GM23338 (cell line): ENCODE data around the gene HACD2. TPM values are rescaled to one million over a fixed set of nuclear protein-coding genes. Genes with fewer than 3 reads are reported as not detected.
A peak's percentile ranks its signal among the peaks of the same experiment; 100 is the strongest.

Experiments used
- ATAC-seq: fragments of 200-7000 bp; cut with Tn5 transposase; 3 replicates; pipeline ENCODE4 v1.9.1; 2020
- DNase-seq: peaks from one replicate; pipeline ENCODE4 v3.0.0-alpha.2; 2015; ENCODE audit warnings: low spot score
- H2AFZ ChIP-seq: fragments of 200-600 bp; sonication (generic); 2 replicates; pipeline ENCODE4 v1.8.0; 2016; ENCODE audit warnings: antibody characterized with exemption, mild to moderate bottlenecking, moderate library complexity
- H3F3A ChIP-seq: fragments of 200-600 bp; sonication (generic); replicated peaks from 2 replicates; pipeline ENCODE4 v1.8.0; 2017; ENCODE audit warnings: antibody characterized with exemption, mixed run types, low read depth
- H3K27ac ChIP-seq: fragments of 200-600 bp; sonication (generic); 2 replicates; pipeline ENCODE4 v1.6.1; 2016; ENCODE audit warnings: low read depth
- H3K27me3 ChIP-seq: fragments of 200-600 bp; sonication (generic); 2 replicates; pipeline ENCODE4 v1.8.0; 2016; ENCODE audit warnings: mild to moderate bottlenecking, mixed run types, moderate library complexity; ENCODE audit not compliant: insufficient read depth
- H3K36me3 ChIP-seq: fragments of 200-600 bp; sonication (generic); 2 replicates; pipeline ENCODE4 v1.8.0; 2016; ENCODE audit warnings: mild to moderate bottlenecking; ENCODE audit not compliant: insufficient read depth
- H3K4me1 ChIP-seq: fragments of 200-600 bp; sonication (generic); 2 replicates; pipeline ENCODE4 v1.8.0; 2016; ENCODE audit warnings: mild to moderate bottlenecking, moderate library complexity; ENCODE audit not compliant: insufficient read depth
- H3K4me2 ChIP-seq: fragments of 200-600 bp; sonication (generic); 2 replicates; pipeline ENCODE4 v1.7.1; 2017; ENCODE audit warnings: mixed run types
- H3K4me3 ChIP-seq: fragments of 200-600 bp; sonication (generic); 2 replicates; pipeline ENCODE4 v1.6.1; 2016; ENCODE audit warnings: mixed run types
- H3K79me2 ChIP-seq: fragments of 200-600 bp; sonication (generic); replicated peaks from 2 replicates; pipeline ENCODE4 v1.8.0; 2017; ENCODE audit warnings: mild to moderate bottlenecking; ENCODE audit not compliant: insufficient read depth
- H3K9me2 ChIP-seq: fragments of 200-600 bp; sonication (generic); 2 replicates; pipeline ENCODE4 v1.8.0; 2017; ENCODE audit not compliant: insufficient read depth
- H4K20me1 ChIP-seq: fragments of 200-600 bp; sonication (generic); replicated peaks from 2 replicates; pipeline ENCODE4 v1.8.0; 2017; ENCODE audit warnings: mild to moderate bottlenecking; ENCODE audit not compliant: insufficient read depth
- H3K27ac Mint-ChIP-seq: 2 replicates; pipeline ENCODE4 v1.8.0; 2020; ENCODE audit warnings: inconsistent platforms, mild to moderate bottlenecking, moderate library complexity, mixed read lengths
- H3K27me3 Mint-ChIP-seq: 3 replicates; pipeline ENCODE4 v1.8.0; 2022; ENCODE audit warnings: low read depth, mild to moderate bottlenecking, moderate library complexity, mixed read lengths, inconsistent platforms; ENCODE audit not compliant: insufficient read depth, poor library complexity
- H3K36me3 Mint-ChIP-seq: 3 replicates; pipeline ENCODE4 v1.8.0; 2021; ENCODE audit warnings: low read depth, mild to moderate bottlenecking, inconsistent platforms, moderate library complexity, mixed read lengths
- H3K4me1 Mint-ChIP-seq: 3 replicates; pipeline ENCODE4 v1.8.0; 2020; ENCODE audit warnings: mild to moderate bottlenecking, inconsistent platforms, mixed read lengths
- H3K4me3 Mint-ChIP-seq: 3 replicates; pipeline ENCODE4 v1.8.0; 2021; ENCODE audit warnings: moderate library complexity, mild to moderate bottlenecking, inconsistent platforms, mixed read lengths
- H3K9me3 Mint-ChIP-seq: 3 replicates; pipeline ENCODE4 v1.8.0; 2020; ENCODE audit warnings: moderate library complexity, mild to moderate bottlenecking, inconsistent platforms, mixed read lengths
- ZNF114 ChIP-seq: fragments of 250-450 bp; sonication (Bioruptor Pico); IDR thresholded peaks from 2 replicates; pipeline ENCODE4 v1.5.0; 2020; ENCODE audit warnings: mild to moderate bottlenecking, moderate library complexity
- polyA plus RNA-seq: library from polyadenylated mRNA; unstranded; fragments of >200 nt; fragmentation: Nextera tagmentation; extraction: Ambion mirVana; gene quantifications from 2 replicates; pipeline ENCODE4 v1.2.1, GENCODE V29; 2016
- total RNA-seq: library from RNA; depleted of rRNA; stranded (reverse); fragments of >200 nt; shearing (Covaris generic); gene quantifications from 2 replicates; pipeline ENCODE4 v1.2.3, GENCODE V29; 2014
- TF ChIP-seq, protein P1 (sequence below): fragments of 250-450 bp; sonication (Bioruptor Pico); IDR thresholded peaks from 2 replicates; pipeline ENCODE4 v1.5.0; 2020; ENCODE audit warnings: mild to moderate bottlenecking, moderate library complexity
- TF ChIP-seq, protein P2 (sequence below): IDR thresholded peaks from one replicate; pipeline ENCODE4 v1.6.1; 2018; ENCODE audit warnings: antibody characterized with exemption; ENCODE audit not compliant: unreplicated experiment
- TF ChIP-seq, protein P3 (sequence below), 2 experiments: fragments of 200-600 bp in 1 of 2; sonication (generic) in 1 of 2; conservative IDR thresholded peaks; 2 replicates each; pipeline versions ENCODE4 v1.5.1 to v1.6.1; 2016 to 2017; ENCODE audit warnings: antibody characterized with exemption in 2 of 2, low read depth in 2 of 2, mild to moderate bottlenecking in 2 of 2, moderate library complexity in 1 of 2

HACD2 gene
- total and polyA plus RNA-seq, 2 experiments from 2014 or later: 13.4 to 31.5 TPM

DNA sequence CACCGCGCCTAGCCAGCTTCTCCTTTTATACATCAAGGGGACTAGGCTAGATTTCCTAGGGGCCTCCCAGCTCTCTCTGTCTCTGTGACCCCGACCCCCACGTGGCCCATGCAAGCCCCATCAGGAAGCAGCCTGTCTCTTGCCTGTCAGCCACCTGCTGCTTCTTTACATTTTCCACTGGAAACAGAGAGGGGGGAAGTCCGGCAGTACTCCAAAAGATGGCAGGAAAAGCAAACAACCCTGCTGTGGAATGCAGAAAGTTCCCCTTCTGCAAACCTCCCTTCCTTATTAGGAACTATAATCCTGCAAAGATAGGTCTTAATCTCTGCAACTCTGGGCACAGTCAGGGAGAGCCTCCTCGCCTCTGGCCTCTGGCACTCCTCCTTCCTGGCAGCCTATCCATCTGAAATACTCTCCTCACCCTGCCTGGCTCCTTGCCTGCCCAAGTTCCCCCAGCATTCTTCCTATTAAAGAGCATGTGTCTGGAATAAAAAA is 47.4 kb upstream of the HACD2 start (continued):
- TF ChIP-seq, protein P1, sequence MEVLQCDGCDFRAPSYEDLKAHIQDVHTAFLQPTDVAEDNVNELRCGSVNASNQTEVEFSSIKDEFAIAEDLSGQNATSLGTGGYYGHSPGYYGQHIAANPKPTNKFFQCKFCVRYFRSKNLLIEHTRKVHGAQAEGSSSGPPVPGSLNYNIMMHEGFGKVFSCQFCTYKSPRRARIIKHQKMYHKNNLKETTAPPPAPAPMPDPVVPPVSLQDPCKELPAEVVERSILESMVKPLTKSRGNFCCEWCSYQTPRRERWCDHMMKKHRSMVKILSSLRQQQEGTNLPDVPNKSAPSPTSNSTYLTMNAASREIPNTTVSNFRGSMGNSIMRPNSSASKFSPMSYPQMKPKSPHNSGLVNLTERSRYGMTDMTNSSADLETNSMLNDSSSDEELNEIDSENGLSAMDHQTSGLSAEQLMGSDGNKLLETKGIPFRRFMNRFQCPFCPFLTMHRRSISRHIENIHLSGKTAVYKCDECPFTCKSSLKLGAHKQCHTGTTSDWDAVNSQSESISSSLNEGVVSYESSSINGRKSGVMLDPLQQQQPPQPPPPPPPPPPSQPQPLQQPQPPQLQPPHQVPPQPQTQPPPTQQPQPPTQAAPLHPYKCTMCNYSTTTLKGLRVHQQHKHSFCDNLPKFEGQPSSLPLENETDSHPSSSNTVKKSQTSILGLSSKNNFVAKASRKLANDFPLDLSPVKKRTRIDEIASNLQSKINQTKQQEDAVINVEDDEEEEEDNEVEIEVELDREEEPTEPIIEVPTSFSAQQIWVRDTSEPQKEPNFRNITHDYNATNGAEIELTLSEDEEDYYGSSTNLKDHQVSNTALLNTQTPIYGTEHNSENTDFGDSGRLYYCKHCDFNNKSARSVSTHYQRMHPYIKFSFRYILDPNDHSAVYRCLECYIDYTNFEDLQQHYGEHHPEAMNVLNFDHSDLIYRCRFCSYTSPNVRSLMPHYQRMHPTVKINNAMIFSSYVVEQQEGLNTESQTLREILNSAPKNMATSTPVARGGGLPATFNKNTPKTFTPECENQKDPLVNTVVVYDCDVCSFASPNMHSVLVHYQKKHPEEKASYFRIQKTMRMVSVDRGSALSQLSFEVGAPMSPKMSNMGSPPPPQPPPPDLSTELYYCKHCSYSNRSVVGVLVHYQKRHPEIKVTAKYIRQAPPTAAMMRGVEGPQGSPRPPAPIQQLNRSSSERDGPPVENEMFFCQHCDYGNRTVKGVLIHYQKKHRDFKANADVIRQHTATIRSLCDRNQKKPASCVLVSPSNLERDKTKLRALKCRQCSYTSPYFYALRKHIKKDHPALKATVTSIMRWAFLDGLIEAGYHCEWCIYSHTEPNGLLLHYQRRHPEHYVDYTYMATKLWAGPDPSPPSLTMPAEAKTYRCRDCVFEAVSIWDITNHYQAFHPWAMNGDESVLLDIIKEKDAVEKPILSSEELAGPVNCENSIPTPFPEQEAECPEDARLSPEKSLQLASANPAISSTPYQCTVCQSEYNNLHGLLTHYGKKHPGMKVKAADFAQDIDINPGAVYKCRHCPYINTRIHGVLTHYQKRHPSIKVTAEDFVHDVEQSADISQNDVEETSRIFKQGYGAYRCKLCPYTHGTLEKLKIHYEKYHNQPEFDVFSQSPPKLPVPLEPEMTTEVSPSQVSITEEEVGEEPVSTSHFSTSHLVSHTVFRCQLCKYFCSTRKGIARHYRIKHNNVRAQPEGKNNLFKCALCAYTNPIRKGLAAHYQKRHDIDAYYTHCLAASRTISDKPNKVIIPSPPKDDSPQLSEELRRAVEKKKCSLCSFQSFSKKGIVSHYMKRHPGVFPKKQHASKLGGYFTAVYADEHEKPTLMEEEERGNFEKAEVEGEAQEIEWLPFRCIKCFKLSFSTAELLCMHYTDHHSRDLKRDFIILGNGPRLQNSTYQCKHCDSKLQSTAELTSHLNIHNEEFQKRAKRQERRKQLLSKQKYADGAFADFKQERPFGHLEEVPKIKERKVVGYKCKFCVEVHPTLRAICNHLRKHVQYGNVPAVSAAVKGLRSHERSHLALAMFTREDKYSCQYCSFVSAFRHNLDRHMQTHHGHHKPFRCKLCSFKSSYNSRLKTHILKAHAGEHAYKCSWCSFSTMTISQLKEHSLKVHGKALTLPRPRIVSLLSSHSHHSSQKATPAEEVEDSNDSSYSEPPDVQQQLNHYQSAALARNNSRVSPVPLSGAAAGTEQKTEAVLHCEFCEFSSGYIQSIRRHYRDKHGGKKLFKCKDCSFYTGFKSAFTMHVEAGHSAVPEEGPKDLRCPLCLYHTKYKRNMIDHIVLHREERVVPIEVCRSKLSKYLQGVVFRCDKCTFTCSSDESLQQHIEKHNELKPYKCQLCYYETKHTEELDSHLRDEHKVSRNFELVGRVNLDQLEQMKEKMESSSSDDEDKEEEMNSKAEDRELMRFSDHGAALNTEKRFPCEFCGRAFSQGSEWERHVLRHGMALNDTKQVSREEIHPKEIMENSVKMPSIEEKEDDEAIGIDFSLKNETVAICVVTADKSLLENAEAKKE (CRISPR knock-in tag): no peak
- no peak for TF ChIP-seq ZNF114 (CRISPR knock-in tag)

DNA sequence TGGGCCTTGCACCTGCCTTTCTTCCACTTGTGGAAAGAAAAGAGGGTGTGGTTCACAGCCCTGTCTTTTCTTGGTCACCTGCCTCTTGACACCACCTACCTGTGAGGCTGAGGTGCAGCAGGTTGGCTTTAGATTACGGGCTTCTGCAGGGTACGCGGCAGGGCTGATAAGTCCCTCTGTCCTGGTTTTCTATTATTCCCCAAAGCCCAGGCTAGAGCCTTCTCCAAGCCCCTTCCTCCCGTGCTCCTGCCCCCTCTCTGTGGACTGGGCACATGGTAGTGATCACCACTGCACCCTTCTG is 44.8 kb upstream of the HACD2 start:
- TF ChIP-seq, protein P2, sequence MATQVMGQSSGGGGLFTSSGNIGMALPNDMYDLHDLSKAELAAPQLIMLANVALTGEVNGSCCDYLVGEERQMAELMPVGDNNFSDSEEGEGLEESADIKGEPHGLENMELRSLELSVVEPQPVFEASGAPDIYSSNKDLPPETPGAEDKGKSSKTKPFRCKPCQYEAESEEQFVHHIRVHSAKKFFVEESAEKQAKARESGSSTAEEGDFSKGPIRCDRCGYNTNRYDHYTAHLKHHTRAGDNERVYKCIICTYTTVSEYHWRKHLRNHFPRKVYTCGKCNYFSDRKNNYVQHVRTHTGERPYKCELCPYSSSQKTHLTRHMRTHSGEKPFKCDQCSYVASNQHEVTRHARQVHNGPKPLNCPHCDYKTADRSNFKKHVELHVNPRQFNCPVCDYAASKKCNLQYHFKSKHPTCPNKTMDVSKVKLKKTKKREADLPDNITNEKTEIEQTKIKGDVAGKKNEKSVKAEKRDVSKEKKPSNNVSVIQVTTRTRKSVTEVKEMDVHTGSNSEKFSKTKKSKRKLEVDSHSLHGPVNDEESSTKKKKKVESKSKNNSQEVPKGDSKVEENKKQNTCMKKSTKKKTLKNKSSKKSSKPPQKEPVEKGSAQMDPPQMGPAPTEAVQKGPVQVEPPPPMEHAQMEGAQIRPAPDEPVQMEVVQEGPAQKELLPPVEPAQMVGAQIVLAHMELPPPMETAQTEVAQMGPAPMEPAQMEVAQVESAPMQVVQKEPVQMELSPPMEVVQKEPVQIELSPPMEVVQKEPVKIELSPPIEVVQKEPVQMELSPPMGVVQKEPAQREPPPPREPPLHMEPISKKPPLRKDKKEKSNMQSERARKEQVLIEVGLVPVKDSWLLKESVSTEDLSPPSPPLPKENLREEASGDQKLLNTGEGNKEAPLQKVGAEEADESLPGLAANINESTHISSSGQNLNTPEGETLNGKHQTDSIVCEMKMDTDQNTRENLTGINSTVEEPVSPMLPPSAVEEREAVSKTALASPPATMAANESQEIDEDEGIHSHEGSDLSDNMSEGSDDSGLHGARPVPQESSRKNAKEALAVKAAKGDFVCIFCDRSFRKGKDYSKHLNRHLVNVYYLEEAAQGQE: no peak
- TF ChIP-seq, protein P3, sequence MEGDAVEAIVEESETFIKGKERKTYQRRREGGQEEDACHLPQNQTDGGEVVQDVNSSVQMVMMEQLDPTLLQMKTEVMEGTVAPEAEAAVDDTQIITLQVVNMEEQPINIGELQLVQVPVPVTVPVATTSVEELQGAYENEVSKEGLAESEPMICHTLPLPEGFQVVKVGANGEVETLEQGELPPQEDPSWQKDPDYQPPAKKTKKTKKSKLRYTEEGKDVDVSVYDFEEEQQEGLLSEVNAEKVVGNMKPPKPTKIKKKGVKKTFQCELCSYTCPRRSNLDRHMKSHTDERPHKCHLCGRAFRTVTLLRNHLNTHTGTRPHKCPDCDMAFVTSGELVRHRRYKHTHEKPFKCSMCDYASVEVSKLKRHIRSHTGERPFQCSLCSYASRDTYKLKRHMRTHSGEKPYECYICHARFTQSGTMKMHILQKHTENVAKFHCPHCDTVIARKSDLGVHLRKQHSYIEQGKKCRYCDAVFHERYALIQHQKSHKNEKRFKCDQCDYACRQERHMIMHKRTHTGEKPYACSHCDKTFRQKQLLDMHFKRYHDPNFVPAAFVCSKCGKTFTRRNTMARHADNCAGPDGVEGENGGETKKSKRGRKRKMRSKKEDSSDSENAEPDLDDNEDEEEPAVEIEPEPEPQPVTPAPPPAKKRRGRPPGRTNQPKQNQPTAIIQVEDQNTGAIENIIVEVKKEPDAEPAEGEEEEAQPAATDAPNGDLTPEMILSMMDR (conservative IDR thresholded peaks at IDR 0.05; ENCODE audit: low read depth in 2 of 2): peak; percentile 27 to 45; a peak in 3 of 4 replicates
- Mint-ChIP-seq H3K27me3 (peaks cover 6% of the 10 kb centered on the region), H3K9me3 (no peaks in the 10 kb centered on the region; the same call in 2 of the 3 replicates), H3K36me3 (peaks cover 3% of the 10 kb centered on the region; the same call in 2 of the 3 replicates), H3K4me1 (peaks cover 29% of the 10 kb centered on the region), H3K27ac (no peak overlapping the region), H3K4me3 (no peak overlapping the region)
- H3K27ac ChIP-seq: no peak overlapping the region
- no peak overlapping the region for H2AFZ ChIP-seq
- peak; percentile 79 for ATAC-seq
- no peaks in the 10 kb centered on the region; the same call in 1 of the 2 replicates for H3F3A ChIP-seq
- H3K4me3 ChIP-seq: no peak overlapping the region
- H3K4me1 ChIP-seq: peaks cover 19% of the 10 kb centered on the region
- DNase-seq: peak; percentile 64
- H3K4me2 ChIP-seq: no peak overlapping the region
- H3K27me3 ChIP-seq: no peaks in the 10 kb centered on the region
- H3K36me3 ChIP-seq: no peaks in the 10 kb centered on the region
- H3K9me2 ChIP-seq: no peaks in the 10 kb centered on the region
- no peaks in the 10 kb centered on the region for H4K20me1 ChIP-seq
- no peaks in the 10 kb centered on the region for H3K79me2 ChIP-seq
